CD14-positive monocyte (primary cell): ENCODE results near the gene EEF2KMT. TPM values are rescaled to one million over a fixed set of nuclear protein-coding genes. Genes with fewer than 3 reads are reported as not detected.

Experiments
- DNase-seq, 3 donors: peaks; one replicate each; pipeline ENCODE4 v3.0.0-alpha.2; 2011 to 2022
- H2AFZ ChIP-seq: 2 replicates; pipeline ENCODE4 v1.6.0; 2012; ENCODE audit warnings: mild to moderate bottlenecking, low read depth, low read length, inconsistent platforms; ENCODE audit not compliant: insufficient read depth, poor library complexity, severe bottlenecking
- H3K27ac ChIP-seq, 2 donors: 1 replicate in 1 of 2; 2 replicates in 1 of 2; pipeline ENCODE4 v1.5.1; 2012 to 2013; ENCODE audit warnings: low read length in 2 of 2, control low read depth in 1 of 2, inconsistent platforms in 1 of 2, low read depth in 1 of 2, mild to moderate bottlenecking in 1 of 2
- H3K27me3 ChIP-seq, 2 donors: one replicate each; pipeline versions ENCODE4 v1.6.0 to v1.6.1; 2011 to 2013; ENCODE audit warnings: low read length in 2 of 2; ENCODE audit not compliant: control insufficient read depth in 2 of 2, insufficient read depth in 2 of 2
- H3K36me3 ChIP-seq, 2 donors: replicated peaks in 1 of 2; 1 replicate in 1 of 2; 2 replicates in 1 of 2; pipeline versions ENCODE4 v1.5.1 to v1.6.1; 2012 to 2013; ENCODE audit warnings: low read length in 2 of 2, control low read depth in 1 of 2, inconsistent platforms in 1 of 2, mild to moderate bottlenecking in 1 of 2; ENCODE audit not compliant: insufficient read depth in 2 of 2, control insufficient read depth in 1 of 2
- H3K4me1 ChIP-seq, 2 donors: 1 replicate in 1 of 2; 2 replicates in 1 of 2; pipeline versions ENCODE4 v1.5.1 to v1.6.1; 2012 to 2013; ENCODE audit warnings: low read length in 2 of 2, control low read depth in 1 of 2, inconsistent platforms in 1 of 2, mild to moderate bottlenecking in 1 of 2, moderate library complexity in 1 of 2; ENCODE audit not compliant: insufficient read depth in 2 of 2, control insufficient read depth in 1 of 2
- H3K4me2 ChIP-seq: replicated peaks from 2 replicates; pipeline ENCODE3; 2012; ENCODE audit warnings: low read length, moderate library complexity, mild to moderate bottlenecking; ENCODE audit not compliant: poor library complexity, severe bottlenecking; ENCODE audit errors: extremely low read depth
- H3K4me3 ChIP-seq, 3 experiments: fragments of 200-600 bp in 1 of 3; sonication (generic) in 1 of 3; replicated peaks in 1 of 3; 1 replicate in 2 of 3; 2 replicates in 1 of 3; pipeline ENCODE4 v1.5.1; 2011 to 2013; ENCODE audit warnings: low read length in 3 of 3, mild to moderate bottlenecking in 3 of 3, control low read depth in 2 of 3, low read depth in 2 of 3, inconsistent platforms in 1 of 3, moderate library complexity in 1 of 3
- H3K79me2 ChIP-seq: 2 replicates; pipeline ENCODE4 v1.6.0; 2012; ENCODE audit warnings: mild to moderate bottlenecking, control low read depth, inconsistent platforms, low read length, moderate library complexity; ENCODE audit not compliant: insufficient read depth
- H3K9ac ChIP-seq: 2 replicates; pipeline ENCODE4 v1.6.0; 2017; ENCODE audit warnings: low read length, mild to moderate bottlenecking; ENCODE audit not compliant: insufficient read depth, poor library complexity, severe bottlenecking
- H3K9me3 ChIP-seq, 2 donors: replicated peaks in 1 of 2; 1 replicate in 1 of 2; 2 replicates in 1 of 2; pipeline versions ENCODE4 v1.5.1 to v1.6.1; 2012 to 2013; ENCODE audit warnings: low read length in 2 of 2, control low read depth in 1 of 2; ENCODE audit not compliant: control insufficient read depth in 1 of 2, insufficient read depth in 1 of 2
- H4K20me1 ChIP-seq: 2 replicates; pipeline ENCODE4 v1.6.0; 2012; ENCODE audit warnings: mild to moderate bottlenecking, low read length, control low read depth, moderate library complexity; ENCODE audit not compliant: insufficient read depth
- H3K27ac Mint-ChIP-seq, 7 donors: one replicate each; pipeline ENCODE4 v1.8.0; 2020; ENCODE audit warnings: mild to moderate bottlenecking in 7 of 7, mixed read lengths in 7 of 7, moderate library complexity in 6 of 7, inconsistent platforms in 2 of 7
- H3K27me3 Mint-ChIP-seq, 3 donors: one replicate each; pipeline ENCODE4 v1.8.0; 2021 to 2022; ENCODE audit warnings: low read depth in 3 of 3, mild to moderate bottlenecking in 3 of 3, mixed read lengths in 3 of 3, moderate library complexity in 3 of 3, inconsistent platforms in 1 of 3
- H3K36me3 Mint-ChIP-seq, 2 donors: one replicate each; pipeline ENCODE4 v1.8.0; 2020; ENCODE audit warnings: mixed read lengths in 2 of 2, inconsistent platforms in 1 of 2, mild to moderate bottlenecking in 1 of 2
- H3K4me1 Mint-ChIP-seq: one replicate; pipeline ENCODE4 v1.8.0; 2020; ENCODE audit warnings: mild to moderate bottlenecking, mixed read lengths
- H3K4me3 Mint-ChIP-seq, 2 donors: one replicate each; pipeline ENCODE4 v1.8.0; 2020; ENCODE audit warnings: mild to moderate bottlenecking in 2 of 2, mixed read lengths in 2 of 2, moderate library complexity in 1 of 2
- H3K9me3 Mint-ChIP-seq, 7 donors: one replicate each; pipeline ENCODE4 v1.8.0; 2020 to 2022; ENCODE audit warnings: mixed read lengths in 7 of 7, mild to moderate bottlenecking in 6 of 7, moderate library complexity in 6 of 7, inconsistent platforms in 2 of 7
- whole genome bisulfite sequencing: methylation state at CpG from one replicate; pipeline ENCODE4 v1.1.5; 2013; ENCODE audit warnings: missing lambda C conversion rate; ENCODE audit not compliant: insufficient coverage; 5-methylcytosine and 5-hydroxymethylcytosine counted together
- intact Hi-C, 2 donors: fragments of 100-400 bp; cut with micrococcal nuclease; formaldehyde crosslinking; loops; one replicate each; pipeline versions ENCODE4 v1.15.0 to v1.15.1; 2023
- polyA plus RNA-seq, 3 donors: library from polyadenylated mRNA; depleted of rRNA in 1 of 3; unstranded in 2 of 3; stranded (reverse) in 1 of 3; fragments of 300-500 nt in 2 of 3; fragments of >200 nt in 1 of 3; fragmentation: Illumina TruSeq in 2 of 3; gene quantifications; 1 replicate in 2 of 3; 2 replicates in 1 of 3; pipeline ENCODE4 v1.2.3, GENCODE V29; 2012 to 2021
- TF ChIP-seq, protein P1 (sequence below): fragments of 200-600 bp; IDR thresholded peaks from one replicate; pipeline ENCODE4 v1.8.0; 2022; ENCODE audit warnings: antibody characterized with exemption, mild to moderate bottlenecking

EEF2KMT gene
- polyA plus RNA-seq, 3 donors = 4.6 to 6.8 (median 5.5) TPM

DNA sequence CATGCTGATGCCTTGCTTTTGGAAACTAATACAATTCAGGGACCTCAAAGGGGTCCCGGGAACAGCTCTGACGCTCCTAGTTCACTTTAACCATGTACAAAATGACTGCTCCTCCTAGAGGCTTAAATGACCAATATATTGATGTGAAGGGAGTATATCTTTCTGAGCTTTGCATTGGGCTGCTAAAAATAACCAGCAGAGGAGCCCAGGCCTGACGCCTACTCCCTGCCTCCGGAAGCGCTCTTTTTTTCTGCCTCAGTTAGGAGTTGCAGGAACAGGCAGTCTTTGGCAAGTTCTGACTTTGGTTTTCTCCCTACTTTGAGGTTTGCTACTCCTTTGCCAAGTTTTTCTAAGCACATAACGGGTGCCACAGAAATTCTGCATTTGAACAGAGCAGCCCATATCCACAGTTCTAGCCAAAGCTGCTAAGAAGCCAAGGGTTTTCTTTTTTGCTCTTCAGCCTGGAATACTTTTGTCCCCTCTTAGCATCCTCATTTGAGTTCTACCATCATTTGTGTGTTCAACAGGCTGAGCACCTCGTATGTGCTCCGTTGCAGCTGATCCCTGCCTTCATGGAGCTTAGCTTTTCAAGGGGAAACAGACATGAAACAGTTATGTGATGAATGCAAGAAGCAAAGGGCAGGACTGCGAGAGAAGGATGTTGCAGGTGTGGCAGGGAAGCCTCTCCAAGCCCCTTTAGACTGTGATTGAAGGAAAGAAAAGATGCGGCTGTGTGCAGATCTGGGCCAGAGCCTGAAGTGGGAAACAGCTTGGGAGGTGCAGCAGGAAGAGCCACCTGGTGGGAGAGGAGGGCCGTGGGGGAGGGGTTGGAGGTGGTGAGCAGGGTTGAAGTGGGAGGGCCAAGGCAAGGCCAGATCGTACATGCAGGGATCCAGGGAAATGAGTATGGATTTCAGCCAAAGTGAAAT is 61.1 kb downstream of the EEF2KMT start:
- H3K36me3 ChIP-seq = peaks cover 0 to 2% of the 10 kb centered on the region in 2 donors
- H3K9me3 ChIP-seq = no peaks in the 10 kb centered on the region
- Mint-ChIP-seq H3K4me3 (peak overlapping the region in 1 of 2 donors; percentile 42), H3K27me3 (peaks cover 4 to 10% (median 6%) of the 10 kb centered on the region in 3 donors), H3K27ac (peak overlapping the region in 1 of 7 donors; percentile 4), H3K9me3 (peaks cover 0 to 2% (median 0%) of the 10 kb centered on the region in 7 donors), H3K36me3 (peaks cover 4 to 5% of the 10 kb centered on the region in 2 donors), H3K4me1 (peaks cover 26% of the 10 kb centered on the region)
- peaks cover 8% of the 10 kb centered on the region for H3K79me2 ChIP-seq
- no peaks in the 10 kb centered on the region for H3K27me3 ChIP-seq
- no peak overlapping the region for H3K9ac ChIP-seq
- no peak for DNase-seq
- H2AFZ ChIP-seq = no peak overlapping the region
- peaks cover 14% of the 10 kb centered on the region for H4K20me1 ChIP-seq
- no peak overlapping the region for H3K27ac ChIP-seq
- no peak overlapping the region for H3K4me2 ChIP-seq
- H3K4me1 ChIP-seq = peaks cover 18 to 21% of the 10 kb centered on the region in 2 donors
- intact Hi-C loops = no loop called here
- no peak overlapping the region for H3K4me3 ChIP-seq
- TF ChIP-seq, protein P1, sequence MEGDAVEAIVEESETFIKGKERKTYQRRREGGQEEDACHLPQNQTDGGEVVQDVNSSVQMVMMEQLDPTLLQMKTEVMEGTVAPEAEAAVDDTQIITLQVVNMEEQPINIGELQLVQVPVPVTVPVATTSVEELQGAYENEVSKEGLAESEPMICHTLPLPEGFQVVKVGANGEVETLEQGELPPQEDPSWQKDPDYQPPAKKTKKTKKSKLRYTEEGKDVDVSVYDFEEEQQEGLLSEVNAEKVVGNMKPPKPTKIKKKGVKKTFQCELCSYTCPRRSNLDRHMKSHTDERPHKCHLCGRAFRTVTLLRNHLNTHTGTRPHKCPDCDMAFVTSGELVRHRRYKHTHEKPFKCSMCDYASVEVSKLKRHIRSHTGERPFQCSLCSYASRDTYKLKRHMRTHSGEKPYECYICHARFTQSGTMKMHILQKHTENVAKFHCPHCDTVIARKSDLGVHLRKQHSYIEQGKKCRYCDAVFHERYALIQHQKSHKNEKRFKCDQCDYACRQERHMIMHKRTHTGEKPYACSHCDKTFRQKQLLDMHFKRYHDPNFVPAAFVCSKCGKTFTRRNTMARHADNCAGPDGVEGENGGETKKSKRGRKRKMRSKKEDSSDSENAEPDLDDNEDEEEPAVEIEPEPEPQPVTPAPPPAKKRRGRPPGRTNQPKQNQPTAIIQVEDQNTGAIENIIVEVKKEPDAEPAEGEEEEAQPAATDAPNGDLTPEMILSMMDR = no peak
- 89% methylated on average over 9 of the region's 12 CpGs for WGBS

GRCh38 chr16:5035909-5036227 is 61.7 kb downstream of the EEF2KMT start:
- intact Hi-C loops = no loop called here
- Histone ChIP-seq H3K9me3 (no peaks in the 10 kb centered on the region), H3K9ac (no peak overlapping the region), H2AFZ (no peak overlapping the region), H3K79me2 (peaks cover 8% of the 10 kb centered on the region), H4K20me1 (peaks cover 14% of the 10 kb centered on the region), H3K27ac (no peak overlapping the region), H3K4me1 (peaks cover 18 to 21% of the 10 kb centered on the region in 2 donors), H3K4me2 (no peak overlapping the region), H3K36me3 (peaks cover 0 to 8% of the 10 kb centered on the region in 2 donors), H3K4me3 (no peak overlapping the region), H3K27me3 (no peaks in the 10 kb centered on the region)
- WGBS = 100% methylated on average over 1 of the region's 1 CpG
- Mint-ChIP-seq H3K9me3 (peaks cover 0 to 2% (median 0%) of the 10 kb centered on the region in 7 donors), H3K27ac (no peak overlapping the region), H3K4me1 (peaks cover 27% of the 10 kb centered on the region), H3K4me3 (no peak overlapping the region), H3K27me3 (peaks cover 2 to 7% (median 4%) of the 10 kb centered on the region in 3 donors), H3K36me3 (peaks cover 10% of the 10 kb centered on the region in 2 donors)
- no peak for DNase-seq
- TF ChIP-seq, protein P1 = no peak

Other genes starting within 250 kb of the EEF2KMT start
- under 1 TPM in 1 of 3 donors, not detected in 2; 0.02 TPM for gene PPL, start 160.6 kb downstream of the EEF2KMT start, polyA plus RNA-seq
- gene SEC14L5, start 139.5 kb downstream of the EEF2KMT start, polyA plus RNA-seq = under 1 TPM in 1 of 3 donors, not detected in 2; 0.03 TPM
- gene NAGPA, start 63.9 kb downstream of the EEF2KMT start, polyA plus RNA-seq = 10 to 100 TPM; 44.1 to 51.5 (median 44.9) TPM
- gene C16orf89, start 31.8 kb downstream of the EEF2KMT start, polyA plus RNA-seq = not detected
- 10 to 100 TPM in 2 of 3 donors, 1 to 10 TPM in 1; 9.3 to 31.0 (median 25.2) TPM for gene ALG1, start 26.0 kb downstream of the EEF2KMT start, polyA plus RNA-seq